Medulla oblongata (tissue), 1 donor: ENCODE data around the gene LGSN.
A peak's percentile ranks its signal among the peaks of the same experiment; 100 is the strongest.
"Not testable (repeated sequence)": the region's sequence is repeated elsewhere in the genome, so short reads cannot be mapped to it uniquely, and the experiment has no call there.

Source experiments
- DNase-seq: peaks from one replicate; pipeline ENCODE4 v3.0.0-alpha.2; 2015; ENCODE audit errors: extremely low spot score

LGSN gene

DNA sequence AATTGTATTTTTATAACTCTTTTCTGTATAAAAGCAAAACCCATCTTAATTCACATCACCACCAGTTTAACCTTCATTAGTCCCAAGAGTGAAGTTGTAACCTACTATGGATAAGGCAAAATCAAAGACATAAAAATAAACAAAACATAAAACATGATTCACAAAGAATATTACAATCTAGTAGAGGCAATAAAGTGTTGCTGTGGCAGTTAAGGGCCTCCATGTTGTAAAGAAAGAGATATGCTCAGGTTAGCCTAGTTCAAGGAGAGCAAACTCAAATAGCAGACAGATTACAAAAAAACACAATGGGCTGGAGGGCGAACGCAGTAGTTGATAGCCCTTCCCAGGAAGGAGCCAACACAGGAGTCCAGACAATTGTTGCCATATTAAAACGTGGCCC is 13.4 kb downstream of the LGSN start:
- DNase-seq = no peak

DNA sequence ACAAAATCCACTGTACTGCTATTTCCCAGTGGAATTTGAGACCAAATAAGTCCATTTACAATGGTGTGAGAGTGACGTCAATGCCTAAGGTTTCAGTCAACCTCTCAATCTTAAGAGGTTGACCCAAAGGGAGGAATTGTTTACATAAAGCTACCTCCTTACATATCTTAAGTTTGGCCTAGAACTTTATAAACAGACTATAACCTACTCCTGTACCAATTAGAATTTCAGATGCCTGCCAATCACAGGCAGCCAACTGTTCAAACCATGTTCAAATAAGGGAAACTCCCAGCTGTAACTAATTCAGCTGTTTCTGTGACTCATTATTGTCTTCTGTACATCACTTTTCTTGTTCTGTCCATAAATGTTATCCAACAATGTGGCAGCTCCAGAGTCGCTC is 14.5 kb downstream of the LGSN start:
- DNase-seq = no peak

DNA sequence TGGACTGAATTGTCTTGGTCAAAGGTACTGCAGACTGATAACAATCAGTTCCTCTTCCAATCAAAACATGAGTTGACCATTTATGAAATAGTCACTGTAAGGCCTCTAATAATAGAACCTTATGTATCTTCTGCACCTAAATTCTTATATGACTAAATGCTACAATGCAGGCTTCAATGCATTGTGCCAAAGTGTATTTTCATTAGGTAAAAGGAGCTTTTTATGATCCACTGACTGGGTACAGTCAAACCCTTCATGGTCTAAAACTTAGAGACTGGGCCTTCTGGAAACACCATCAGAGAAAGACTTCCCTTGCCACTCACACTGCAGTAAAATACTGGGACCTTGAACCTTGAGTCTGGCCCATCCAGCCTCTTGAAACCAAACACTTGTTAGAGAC is 16.3 kb downstream of the LGSN start:
- no peak for DNase-seq

DNA sequence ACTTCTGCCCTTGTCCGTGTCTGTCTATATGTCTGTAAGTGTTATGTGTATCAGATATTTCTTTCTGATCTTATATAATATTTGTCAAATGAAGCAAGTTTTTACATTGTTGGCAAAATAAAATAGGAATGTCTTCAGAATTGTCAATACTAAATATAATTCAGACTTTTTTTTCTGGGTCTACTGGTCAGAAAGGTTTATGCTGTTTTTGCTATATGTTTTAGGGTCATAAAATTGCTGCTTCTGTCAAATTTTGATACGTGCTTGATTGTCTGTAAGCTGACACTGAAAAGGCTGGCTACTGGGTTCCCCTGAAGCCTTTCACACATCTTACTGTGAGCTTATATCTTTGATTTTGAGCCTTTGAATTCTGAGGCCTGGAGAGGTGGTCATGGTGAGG is 20.1 kb downstream of the LGSN start:
- DNase-seq = no peak

DNA sequence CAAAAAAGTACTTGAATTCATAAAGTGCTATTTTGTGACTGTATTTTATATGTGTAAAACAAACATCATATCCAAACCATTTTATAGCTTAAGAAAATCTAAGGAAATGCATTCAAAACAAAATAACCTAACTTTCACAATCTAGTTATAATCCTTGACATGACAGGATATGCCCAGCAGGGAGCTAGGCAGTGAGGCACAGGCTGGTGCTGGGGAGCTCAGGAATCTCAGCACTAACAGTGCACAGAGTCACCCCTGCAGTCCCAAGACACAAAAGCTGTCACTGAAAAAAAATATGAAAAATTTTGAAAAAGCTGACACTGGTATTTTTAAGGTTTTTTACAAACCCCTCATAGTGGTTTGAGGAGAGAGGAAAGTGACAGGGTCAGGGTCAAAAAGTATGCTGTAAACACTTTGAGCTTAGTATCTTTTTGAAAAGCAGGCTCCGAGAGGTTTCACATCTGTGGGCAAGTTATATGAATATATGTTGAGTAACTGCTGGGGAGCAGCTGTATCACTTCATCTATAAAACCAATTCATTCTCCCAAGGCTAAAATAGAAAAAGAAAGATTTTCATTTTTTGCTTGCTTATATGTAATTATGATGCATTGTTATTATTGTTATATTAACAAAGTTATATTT is 24.1 kb downstream of the LGSN start:
- DNase-seq = no peak

DNA sequence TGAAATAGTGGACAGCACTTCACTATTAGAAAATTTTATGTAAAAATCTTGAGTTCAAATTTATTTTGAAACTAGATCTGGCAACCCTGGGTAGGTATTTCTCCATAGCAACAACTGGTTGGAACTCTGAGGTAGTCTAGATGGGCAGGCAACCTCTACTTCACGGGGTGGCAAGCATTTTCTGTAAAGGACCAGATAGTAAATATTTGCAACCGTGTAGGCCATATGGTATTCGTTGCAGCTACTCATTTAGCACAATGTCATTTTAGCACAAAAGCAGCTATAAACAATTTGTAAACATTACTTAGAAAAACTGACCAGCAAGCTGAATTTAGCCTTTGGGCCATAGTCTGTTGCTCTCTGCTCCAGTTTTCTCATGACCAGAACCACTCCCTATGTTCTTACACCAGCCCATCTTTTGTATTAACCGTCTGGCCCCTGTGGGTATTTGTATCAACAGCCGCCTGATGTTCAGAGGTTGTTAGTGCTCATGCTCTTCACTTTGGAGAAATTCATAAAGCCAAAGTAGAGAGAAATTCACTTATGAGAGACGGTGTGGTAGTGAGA is 29.2 kb downstream of the LGSN start:
- DNase-seq = no peak

DNA sequence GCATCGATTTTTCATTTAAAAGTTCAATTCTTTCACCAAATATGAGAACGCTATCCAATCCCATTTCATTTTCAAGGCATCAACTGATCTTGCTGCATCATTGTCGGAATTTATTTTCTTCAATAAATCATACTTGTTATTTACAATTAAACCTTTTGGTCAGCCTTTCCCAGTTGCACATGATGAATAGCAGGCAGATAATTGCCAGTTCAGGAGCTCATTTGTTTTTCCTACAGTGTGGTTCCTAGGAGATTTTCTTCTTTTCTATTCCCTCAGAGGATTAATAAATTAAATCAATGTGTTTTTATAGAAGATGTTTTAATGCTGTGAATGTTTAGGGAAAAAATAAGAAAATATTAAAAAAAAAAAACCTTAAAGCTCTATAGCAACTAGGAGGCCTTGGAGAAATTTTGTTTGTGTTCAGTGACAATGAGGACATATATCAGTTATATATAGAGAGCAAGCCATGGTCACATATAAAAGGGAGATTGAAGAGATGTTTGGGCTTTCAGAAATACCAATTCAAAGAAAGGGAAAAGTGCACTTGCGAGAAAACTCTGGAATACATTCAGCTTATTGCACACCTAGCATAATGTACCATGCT is 30.4 kb downstream of the LGSN start:
- no peak for DNase-seq

DNA sequence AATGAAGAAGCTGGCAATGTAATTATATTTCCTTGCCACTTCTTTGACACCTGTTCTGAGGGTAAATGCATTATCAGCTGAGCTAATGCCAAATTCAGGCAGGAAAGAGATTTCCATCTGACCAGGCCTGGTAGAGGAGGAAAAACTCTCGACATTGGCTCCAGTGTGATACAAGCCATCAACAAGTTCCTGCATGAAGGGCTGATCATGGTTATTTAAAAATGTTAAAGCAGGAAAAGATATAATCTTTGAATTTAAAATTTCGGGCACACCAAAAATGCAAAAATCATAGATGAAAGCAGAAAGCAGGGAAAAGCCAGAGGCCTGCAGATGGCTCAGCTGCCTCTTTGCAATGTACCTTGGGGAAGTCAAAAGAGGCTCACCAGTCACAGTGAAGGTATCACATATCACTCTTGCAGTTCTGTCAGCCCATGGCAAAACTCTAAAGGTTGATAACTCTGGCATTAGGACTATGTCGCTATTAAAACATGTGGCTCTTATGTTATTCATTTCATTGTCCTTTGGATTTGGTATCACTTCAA is 39.1 kb downstream of the LGSN start:
- DNase-seq = no peak

DNA sequence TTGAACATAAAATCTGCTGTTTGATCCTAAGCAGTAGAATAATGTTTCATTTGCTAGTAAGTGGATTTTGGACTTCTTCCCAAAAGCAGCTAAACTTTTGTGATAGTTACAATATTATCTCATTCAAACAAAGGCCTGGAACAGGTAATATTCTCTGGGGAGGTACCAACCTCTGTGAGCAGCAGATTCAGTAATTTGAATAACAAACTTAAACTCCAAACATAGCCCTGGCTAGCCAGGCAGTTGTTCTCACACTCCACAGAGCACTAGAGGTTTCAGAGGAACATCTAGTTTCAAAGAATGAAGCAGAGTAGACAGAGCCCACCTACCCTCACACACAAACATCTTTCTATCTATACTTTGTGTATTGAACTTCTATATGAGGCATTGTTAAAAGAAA is 40.9 kb downstream of the LGSN start:
- no peak for DNase-seq

DNA sequence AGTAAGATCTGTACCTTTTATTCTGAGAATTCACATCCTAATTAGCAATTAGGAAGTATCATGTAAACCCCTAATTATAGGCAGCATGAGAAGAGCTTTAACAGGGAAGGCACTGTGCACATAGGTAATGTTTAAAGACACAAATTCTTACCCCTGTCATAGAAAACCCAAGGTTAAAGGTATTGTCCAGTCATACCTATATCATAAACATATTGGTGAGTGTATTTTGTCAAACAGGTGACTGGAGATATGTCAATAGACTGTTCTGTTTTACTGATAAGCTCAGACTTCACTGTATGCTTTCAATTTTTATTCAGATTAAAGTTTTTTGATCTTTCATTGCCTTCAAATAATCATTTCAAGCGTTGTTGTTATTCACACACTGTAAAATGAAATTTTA is 43.8 kb downstream of the LGSN start:
- no peak for DNase-seq

DNA sequence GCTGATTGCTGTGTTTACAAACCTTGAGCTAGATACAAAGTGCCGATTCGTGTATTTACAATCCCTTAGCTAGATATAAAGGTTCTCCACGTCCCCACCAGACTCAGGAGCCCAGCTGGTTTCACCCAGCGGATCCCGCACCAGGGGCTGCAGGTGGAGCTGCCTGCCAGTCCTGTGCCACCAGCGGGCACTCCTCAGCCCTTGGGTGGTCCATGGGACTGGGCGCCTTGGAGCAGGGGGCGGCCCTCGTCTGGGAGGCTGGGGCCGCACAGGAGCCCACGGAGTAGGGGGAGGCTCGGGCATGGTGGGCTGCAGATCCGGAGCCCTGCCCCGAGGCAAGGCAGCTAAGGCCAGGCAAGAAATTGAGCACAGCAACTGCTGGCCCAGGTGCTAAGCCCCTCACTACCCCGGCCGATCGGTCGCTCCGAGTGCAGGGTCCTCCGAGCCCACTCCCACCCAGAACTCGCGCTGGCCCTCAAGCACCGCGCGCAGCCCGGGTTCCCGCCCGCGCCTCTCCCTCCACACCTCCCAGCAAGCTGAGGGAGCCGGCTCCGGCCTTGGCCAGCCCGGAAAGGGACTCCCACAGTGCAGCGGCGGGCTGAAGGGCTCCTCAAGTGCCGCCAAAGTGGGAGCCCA is 44.9 kb downstream of the LGSN start:
- DNase-seq = not testable (repeated sequence)

DNA sequence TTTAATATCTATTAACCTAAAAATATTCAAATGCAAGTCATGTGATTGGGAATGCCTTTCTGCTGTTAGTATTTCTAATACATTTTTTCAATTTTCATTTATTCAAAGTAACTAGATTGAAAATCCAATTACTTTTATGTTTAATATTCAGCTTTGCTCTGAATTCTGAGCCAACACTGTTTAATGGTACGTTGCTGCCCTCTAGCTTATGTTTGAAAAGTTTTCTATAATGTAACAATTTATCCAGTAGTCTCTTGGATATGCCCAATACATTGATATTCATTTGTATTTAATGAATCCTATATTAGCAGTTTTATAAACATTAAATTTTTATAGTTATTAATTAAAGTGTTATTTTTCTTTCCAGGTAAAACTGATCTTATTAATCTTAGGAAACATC is 47.4 kb downstream of the LGSN start:
- DNase-seq = peak; percentile 20

DNA sequence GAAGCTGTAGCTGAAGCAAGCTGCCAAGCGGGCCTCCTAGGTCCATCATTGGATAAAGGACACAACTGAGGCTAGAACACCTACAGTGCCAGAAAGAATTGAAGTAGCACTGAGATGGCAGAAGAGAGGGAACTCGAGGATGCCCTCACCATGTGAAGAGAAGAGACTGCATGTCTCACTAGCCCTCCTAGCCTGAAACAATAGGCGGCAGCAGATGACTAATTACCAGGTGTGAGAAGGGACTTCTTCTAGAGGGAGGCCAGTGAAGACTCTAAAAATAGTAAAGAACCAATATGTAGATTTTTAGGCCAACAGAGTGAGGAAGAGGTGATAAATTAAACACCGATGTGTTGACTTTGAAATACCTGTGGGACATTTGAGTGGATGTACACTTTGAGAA is 50.3 kb downstream of the LGSN start:
- DNase-seq = no peak

DNA sequence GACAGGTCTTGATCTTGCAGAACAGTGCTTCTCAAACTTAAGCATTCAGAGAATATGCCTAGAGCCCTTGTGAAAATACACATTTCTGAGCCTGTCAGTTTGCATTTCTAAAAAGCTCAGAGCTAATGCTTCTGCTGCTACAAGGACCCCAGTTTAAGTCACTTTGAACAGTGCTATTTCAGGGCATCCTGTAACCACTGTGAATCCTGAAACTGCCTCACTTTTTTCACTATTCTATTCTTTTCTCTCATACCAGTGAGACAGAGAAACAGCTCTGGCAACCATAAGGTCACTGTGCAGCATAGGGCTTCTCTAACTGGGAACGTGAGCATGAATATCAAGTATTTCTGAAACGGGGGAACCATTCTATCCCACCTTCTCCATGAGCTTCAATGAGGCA is 51.2 kb downstream of the LGSN start:
- no peak for DNase-seq

DNA sequence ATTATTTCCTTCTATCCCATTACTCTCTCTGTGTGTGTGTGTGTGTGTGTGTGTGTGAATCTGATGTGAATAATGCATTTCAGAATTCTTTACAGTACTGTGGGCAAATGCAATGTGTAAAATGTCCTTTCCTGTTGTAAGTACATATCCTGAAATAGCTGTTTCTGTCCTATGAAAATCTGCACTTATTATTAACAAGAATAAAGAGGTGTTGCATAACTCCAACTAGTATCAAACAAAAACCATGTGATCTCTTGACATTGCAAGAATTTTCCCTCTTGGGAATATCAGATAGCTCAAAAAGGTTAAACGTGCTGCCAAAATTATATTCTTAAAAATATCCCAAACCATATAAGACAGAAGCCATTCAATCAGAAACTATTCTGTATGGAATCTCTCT is 52.0 kb downstream of the LGSN start:
- no peak for DNase-seq

DNA sequence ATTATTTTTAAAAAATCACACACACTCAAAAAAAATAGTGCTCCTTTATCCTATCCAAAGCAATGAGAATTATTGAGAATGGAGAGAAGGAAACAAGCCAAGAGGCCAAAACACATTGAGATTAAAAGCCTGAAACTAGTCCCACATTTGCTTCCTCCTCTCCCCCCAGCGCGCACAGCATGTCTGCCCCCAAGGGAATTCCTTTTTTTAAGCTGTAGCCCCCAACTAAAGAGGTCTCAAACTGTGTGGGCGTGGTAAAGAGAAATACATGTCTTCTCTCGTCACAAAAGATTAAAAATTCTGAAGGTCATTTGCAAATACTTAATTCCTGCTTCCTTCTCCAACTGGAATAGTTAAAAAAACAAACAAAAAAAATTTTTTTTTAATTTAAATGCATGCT is 52.7 kb downstream of the LGSN start:
- DNase-seq = no peak

DNA sequence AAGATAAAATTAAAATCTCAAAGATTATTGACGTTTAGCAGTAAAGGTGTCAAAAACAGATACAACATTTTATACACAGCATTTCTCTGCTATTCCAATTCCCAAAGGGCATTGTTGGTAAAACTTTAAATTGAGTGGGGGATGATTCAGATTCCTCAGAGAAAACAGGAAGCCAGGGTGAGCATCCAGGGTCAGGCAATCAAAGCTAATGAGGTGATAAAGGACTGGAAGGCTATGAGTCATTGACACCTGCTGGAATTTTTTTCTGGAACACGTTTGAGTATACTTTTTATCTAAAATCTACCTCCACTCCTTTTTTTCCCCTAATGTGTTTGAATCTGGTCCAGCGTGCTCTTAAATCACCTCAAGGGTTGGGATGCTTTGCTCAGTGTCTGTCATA is 56.3 kb downstream of the LGSN start:
- no peak for DNase-seq

DNA sequence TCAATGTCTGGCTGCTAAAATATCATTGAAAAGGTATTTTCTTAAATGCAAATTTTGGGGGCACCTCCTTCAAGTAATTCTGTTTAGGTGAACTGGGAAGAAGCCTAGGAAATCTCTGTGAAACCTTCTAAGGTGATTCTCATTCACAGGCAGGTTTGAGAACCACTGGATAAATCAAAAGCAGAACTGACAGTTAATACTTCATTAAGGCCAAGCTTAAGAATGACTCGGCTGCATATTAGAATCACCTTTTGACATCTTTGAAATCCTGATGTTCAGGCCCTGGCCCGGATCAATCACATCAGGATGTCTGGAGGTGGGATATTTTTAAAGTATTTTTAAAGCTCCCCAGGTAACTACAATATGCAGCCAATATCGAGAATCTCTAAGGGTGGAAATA is 58.0 kb downstream of the LGSN start:
- DNase-seq = no peak

DNA sequence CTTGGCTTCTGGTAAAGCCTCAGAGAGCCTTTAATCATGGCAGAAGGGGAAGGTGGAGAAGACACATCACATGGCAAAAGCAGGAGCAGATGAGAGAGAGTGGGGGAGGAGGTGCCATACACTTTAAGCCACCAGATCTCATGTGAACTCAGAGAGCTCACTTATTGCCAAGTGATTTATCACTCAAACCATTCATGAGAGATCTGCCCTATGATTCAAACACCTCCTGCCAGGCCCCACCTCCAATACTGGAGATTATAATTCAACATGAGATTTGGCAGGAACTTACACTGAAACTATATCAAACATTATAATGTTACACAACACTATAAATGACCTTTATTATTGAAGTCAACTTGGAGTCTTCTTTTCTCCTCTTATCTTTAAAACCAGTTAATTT is 60.6 kb downstream of the LGSN start:
- no peak for DNase-seq

DNA sequence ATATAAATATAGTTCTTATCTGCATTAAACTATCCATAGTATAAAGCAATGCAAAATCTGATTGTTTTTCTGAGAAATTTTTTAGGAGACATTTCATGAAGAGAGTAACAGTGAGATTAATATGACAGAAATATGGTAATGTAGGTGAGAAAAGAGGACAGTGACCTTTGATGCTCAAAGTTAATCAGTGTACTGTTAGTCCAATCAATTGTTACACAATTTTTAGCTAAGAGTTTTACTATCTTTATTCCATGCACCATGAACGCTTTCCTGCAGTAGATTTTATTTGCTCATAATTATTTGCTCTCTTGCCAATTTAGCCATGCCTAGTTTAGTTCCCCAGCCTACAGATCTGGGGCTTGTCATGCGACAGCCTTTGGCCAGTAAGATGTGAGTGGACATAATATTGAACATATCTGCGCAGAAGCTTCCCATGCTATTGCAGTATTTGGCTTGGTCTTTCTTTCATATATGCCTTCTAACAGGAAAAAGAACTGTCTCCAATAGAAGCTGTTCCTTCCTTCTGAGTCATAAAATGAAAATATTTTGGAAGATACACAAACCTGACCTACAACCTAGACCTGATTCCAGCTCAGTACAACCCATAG is 69.8 kb downstream of the LGSN start:
- no peak for DNase-seq

DNA sequence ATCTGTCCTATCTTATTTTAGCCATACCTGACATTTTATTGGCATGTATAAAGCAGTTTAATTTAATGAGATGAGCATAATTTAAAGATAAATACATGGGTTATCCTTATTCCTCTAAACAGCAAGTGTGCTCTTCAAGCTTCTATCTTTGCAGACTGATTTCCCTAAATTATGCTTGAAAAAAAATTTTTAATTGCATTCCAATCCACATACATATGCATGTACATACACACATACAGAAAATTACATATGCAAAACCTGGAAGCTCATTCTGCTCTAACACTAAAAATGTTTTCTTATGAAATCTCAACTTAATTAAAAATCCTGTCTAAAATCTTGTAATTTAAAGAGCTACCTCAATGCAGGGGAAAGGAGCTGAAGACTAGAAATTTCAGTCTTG is 73.2 kb downstream of the LGSN start:
- DNase-seq = no peak

DNA sequence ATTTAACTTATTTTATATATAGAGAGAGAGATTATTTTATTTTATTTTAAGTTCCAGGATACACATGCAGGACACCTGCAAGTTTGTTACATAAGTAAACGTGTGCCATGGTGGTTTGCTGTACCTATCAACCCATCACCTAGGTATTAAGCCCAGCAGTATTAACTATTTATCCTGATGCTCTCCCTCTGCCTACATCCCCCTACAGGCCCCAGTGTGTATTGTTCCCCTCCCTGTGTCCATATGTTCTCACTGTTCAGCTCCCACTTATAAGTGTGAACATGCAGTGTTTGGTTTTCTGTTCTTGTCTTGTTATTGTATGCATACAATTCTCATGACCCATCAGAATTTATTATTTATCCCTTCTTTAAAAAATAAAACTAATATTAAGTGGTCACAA is 73.9 kb downstream of the LGSN start:
- no peak for DNase-seq

DNA sequence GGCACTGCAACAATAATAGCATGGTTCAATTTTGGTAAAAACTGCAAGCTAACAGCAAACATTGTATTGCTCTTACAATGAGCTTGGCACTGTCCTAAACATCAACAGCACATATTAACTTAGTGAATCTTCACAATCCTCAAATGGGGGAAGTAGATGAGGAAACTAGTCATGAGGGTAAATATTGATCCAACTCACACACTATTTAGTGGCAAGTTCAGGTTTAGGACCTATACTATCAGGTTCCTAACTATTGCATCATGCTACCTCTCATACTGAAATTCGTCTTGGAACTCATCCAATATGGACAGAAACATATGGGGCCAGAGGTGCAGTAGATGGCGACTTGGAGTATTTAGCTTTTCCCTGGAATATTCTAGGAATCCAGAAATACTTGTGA is 74.4 kb downstream of the LGSN start:
- no peak for DNase-seq
